Measurements from ENCODE around the gene ADCY2. TPM values are rescaled to one million over a fixed set of nuclear protein-coding genes. Genes with fewer than 3 reads are reported as not detected.

Gene ADCY2
- polyA plus RNA-seq, 2 donors, result 0.06 to 0.76 TPM

DNA sequence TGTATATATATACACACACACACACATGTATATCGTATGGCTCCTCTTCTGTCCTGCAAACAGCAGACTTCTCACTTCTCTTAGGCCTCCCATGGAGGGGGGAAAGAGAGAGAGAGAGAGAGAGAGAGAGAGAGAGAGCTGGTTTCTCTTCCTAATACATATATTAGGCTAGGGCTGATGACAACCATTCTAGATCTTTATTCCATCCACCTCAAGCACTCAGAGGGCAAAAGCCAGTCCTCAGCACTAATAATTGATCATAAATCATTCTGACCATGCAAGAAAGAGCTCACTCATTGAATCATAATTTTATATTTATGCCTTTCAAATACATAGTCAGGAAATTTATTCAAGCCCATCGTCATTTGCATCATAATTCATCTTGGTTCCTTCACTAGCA is 408.0 kb downstream of the ADCY2 start:
- WGBS, 2 donors, result 51 to 68% methylated on average over 2 of the region's 2 CpGs
- H3K9me3 ChIP-seq (ENCODE audit: control insufficient read depth in 2 of 2, insufficient read depth in 1 of 2, low read depth in 1 of 2, low read length in 1 of 2), result no peaks in the 10 kb centered on the region

DNA sequence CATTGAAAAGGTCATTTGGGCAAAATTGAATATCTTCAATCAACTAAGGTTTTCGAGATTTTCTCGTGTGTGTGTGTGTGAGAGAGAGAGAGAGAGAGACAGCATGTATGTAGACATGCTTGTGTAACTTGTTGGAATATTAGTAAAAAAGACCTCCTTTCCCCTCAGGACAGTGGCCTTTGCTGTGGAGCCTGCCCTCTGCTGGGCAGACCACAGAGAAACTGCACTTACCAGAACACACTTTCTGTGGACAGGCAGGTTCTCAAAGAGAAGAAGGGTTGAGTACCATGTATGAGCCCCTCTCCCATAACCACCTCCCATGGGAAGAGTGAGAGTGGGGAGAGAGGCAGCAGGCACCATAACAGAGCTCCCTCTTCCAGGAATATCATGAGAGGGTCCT is 409.4 kb downstream of the ADCY2 start:
- Histone ChIP-seq H3K36me3 (ENCODE audit: control insufficient read depth in 2 of 2, insufficient read depth in 2 of 2, low read length in 1 of 2) (no peaks in the 10 kb centered on the region), H3K27ac (ENCODE audit: low read depth in 2 of 2, low read length in 1 of 2) (no peak overlapping the region), H3K4me1 (ENCODE audit: control insufficient read depth in 2 of 2, insufficient read depth in 2 of 2, low read length in 1 of 2) (no peaks in the 10 kb centered on the region), H3K4me3 (ENCODE audit: low read depth in 1 of 2, low read length in 2 of 2) (no peak overlapping the region), H3K9me3 (ENCODE audit: control insufficient read depth in 2 of 2, insufficient read depth in 1 of 2, low read depth in 1 of 2, low read length in 1 of 2) (no peaks in the 10 kb centered on the region), H3K27me3 (ENCODE audit: control insufficient read depth in 1 of 2, insufficient read depth in 2 of 2, low read length in 2 of 2) (no peaks in the 10 kb centered on the region)
- 88 to 91% methylated on average over 2 of the region's 2 CpGs for WGBS, 2 donors

More for the DNA sequence above, 408.0 kb downstream of the ADCY2 start:
- H3K4me3 ChIP-seq (ENCODE audit: low read depth in 1 of 2, low read length in 2 of 2), result no peak overlapping the region
- no peaks in the 10 kb centered on the region for H3K27me3 ChIP-seq (ENCODE audit: control insufficient read depth in 1 of 2, insufficient read depth in 2 of 2, low read length in 2 of 2)
- no peaks in the 10 kb centered on the region for H3K4me1 ChIP-seq (ENCODE audit: control insufficient read depth in 2 of 2, insufficient read depth in 2 of 2, low read length in 1 of 2)
- no peak overlapping the region for H3K27ac ChIP-seq (ENCODE audit: low read depth in 2 of 2, low read length in 1 of 2)
- no peaks in the 10 kb centered on the region for H3K36me3 ChIP-seq (ENCODE audit: control insufficient read depth in 2 of 2, insufficient read depth in 2 of 2, low read length in 1 of 2)

DNA sequence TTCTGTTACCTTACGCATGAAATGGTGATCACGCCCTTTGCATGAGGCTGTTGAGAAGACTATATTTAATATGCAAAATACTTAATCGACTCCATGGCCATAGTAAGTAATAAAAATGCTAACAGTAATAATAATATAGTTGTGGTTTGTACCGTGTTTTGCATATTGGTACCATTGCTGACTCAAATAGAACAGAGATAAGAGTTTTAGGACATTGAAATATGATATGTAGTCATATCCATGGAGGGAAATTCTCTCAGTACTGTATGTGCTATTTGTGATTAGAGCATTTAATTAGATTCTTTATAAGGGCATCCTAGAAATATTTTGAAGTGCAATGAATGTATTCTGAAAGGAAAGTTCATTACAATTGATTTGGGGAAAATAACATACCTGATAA is 413.1 kb downstream of the ADCY2 start:
- H3K27me3 ChIP-seq (ENCODE audit: control insufficient read depth in 1 of 2, insufficient read depth in 2 of 2, low read length in 2 of 2), result no peaks in the 10 kb centered on the region
- H3K9me3 ChIP-seq (ENCODE audit: control insufficient read depth in 2 of 2, insufficient read depth in 1 of 2, low read depth in 1 of 2, low read length in 1 of 2), result no peaks in the 10 kb centered on the region
- H3K4me1 ChIP-seq (ENCODE audit: control insufficient read depth in 2 of 2, insufficient read depth in 2 of 2, low read length in 1 of 2), result no peaks in the 10 kb centered on the region
- H3K27ac ChIP-seq (ENCODE audit: low read depth in 2 of 2, low read length in 1 of 2), result no peak overlapping the region
- WGBS, 2 donors, result 88% methylated on average over 4 of the region's 4 CpGs
- H3K4me3 ChIP-seq (ENCODE audit: low read depth in 1 of 2, low read length in 2 of 2), result no peak overlapping the region
- H3K36me3 ChIP-seq (ENCODE audit: control insufficient read depth in 2 of 2, insufficient read depth in 2 of 2, low read length in 1 of 2), result no peaks in the 10 kb centered on the region

DNA sequence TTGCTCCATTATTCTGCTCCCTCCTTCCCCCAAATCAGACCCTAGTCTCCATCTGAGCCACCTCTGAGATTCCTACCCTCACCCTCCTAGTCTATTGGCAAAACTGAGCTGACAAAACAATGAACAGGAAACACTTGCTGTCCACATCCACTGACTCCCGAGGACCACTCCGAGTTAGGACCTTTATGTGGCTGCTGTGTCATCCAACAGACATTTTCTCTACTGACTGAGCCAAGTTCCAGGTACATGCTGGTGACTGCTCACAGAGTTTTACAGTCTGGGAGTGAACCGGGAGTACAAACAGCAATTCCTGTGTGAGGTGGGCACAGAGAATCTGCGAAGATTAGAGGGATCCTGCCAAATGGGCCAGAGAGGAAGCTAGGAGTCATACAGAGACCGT is 415.8 kb downstream of the ADCY2 start:
- Histone ChIP-seq H3K27ac (ENCODE audit: low read depth in 2 of 2, low read length in 1 of 2) (no peak overlapping the region), H3K4me3 (ENCODE audit: low read depth in 1 of 2, low read length in 2 of 2) (no peak overlapping the region), H3K27me3 (ENCODE audit: control insufficient read depth in 1 of 2, insufficient read depth in 2 of 2, low read length in 2 of 2) (no peaks in the 10 kb centered on the region), H3K4me1 (ENCODE audit: control insufficient read depth in 2 of 2, insufficient read depth in 2 of 2, low read length in 1 of 2) (no peaks in the 10 kb centered on the region), H3K9me3 (ENCODE audit: control insufficient read depth in 2 of 2, insufficient read depth in 1 of 2, low read depth in 1 of 2, low read length in 1 of 2) (no peaks in the 10 kb centered on the region), H3K36me3 (ENCODE audit: control insufficient read depth in 2 of 2, insufficient read depth in 2 of 2, low read length in 1 of 2) (no peaks in the 10 kb centered on the region)
- 75% methylated on average over 5 of the region's 5 CpGs for WGBS, 2 donors

DNA sequence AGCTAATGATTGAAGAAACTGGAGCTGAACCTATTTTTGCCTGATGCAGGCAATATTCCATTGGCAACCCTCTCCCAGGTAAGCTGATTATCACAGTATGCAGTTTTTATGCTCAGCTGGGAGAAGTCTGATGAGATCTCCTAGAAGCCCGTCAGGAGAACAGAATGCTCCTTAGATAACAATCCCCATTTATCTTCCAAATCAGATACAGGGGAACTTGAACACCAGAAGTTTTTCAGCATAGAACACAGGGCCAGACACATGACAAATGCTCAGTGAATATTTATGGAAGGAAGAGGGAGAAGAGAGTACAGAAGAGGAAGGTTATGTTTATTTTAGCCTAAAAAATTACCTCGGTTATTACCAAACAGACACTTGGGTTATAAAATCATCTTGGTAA is 417.1 kb downstream of the ADCY2 start:
- no peaks in the 10 kb centered on the region for H3K4me1 ChIP-seq (ENCODE audit: control insufficient read depth in 2 of 2, insufficient read depth in 2 of 2, low read length in 1 of 2)
- H3K27me3 ChIP-seq (ENCODE audit: control insufficient read depth in 1 of 2, insufficient read depth in 2 of 2, low read length in 2 of 2), result no peaks in the 10 kb centered on the region
- H3K27ac ChIP-seq (ENCODE audit: low read depth in 2 of 2, low read length in 1 of 2), result no peak overlapping the region
- H3K9me3 ChIP-seq (ENCODE audit: control insufficient read depth in 2 of 2, insufficient read depth in 1 of 2, low read depth in 1 of 2, low read length in 1 of 2), result no peaks in the 10 kb centered on the region
- no peak overlapping the region for H3K4me3 ChIP-seq (ENCODE audit: low read depth in 1 of 2, low read length in 2 of 2)
- 55 to 61% methylated on average over 2 of the region's 2 CpGs for WGBS, 2 donors
- H3K36me3 ChIP-seq (ENCODE audit: control insufficient read depth in 2 of 2, insufficient read depth in 2 of 2, low read length in 1 of 2), result no peaks in the 10 kb centered on the region

DNA sequence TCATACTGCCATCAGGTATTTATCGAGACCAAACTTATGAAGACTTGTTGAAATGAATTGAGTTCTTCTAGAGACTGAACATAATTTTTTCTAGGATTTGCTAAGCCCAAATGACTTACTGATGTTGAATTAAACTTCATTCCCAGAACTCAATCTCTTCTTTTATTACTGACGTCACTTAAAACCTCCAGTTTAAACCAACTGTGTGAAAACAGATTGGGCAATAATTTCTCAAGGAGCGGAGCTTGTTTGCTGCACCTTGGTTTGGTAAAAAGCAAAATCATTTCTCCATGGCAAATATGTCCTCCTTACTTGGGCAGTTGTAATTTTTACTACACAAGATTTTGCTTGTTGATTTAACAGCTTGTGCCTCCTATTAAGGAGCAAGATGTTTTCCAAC is 417.6 kb downstream of the ADCY2 start:
- Histone ChIP-seq H3K27ac (ENCODE audit: low read depth in 2 of 2, low read length in 1 of 2) (no peak overlapping the region), H3K27me3 (ENCODE audit: control insufficient read depth in 1 of 2, insufficient read depth in 2 of 2, low read length in 2 of 2) (no peaks in the 10 kb centered on the region), H3K36me3 (ENCODE audit: control insufficient read depth in 2 of 2, insufficient read depth in 2 of 2, low read length in 1 of 2) (no peaks in the 10 kb centered on the region), H3K9me3 (ENCODE audit: control insufficient read depth in 2 of 2, insufficient read depth in 1 of 2, low read depth in 1 of 2, low read length in 1 of 2) (no peaks in the 10 kb centered on the region), H3K4me3 (ENCODE audit: low read depth in 1 of 2, low read length in 2 of 2) (no peak overlapping the region), H3K4me1 (ENCODE audit: control insufficient read depth in 2 of 2, insufficient read depth in 2 of 2, low read length in 1 of 2) (no peaks in the 10 kb centered on the region)
- 84 to 85% methylated on average over 3 of the region's 3 CpGs for WGBS, 2 donors

DNA sequence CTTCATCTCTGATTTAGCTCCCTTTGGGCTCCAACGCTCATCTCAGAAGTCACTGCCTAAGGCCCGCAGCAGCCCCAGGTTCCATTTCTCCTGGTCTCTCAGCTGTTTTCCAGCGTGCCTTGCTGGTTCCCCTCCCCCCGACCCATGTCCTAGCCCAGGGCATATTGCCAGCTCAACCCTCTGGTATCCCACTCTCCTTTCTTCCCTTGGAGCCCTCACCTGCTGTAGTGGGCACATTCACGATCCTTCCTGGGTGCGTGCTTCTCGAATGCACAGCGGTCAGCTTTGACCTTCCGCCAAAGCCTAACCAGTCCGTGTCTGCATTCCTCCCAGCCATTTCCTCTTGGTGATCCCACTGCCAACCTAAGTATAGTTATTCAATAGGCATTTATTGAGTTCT is 418.9 kb downstream of the ADCY2 start:
- Histone ChIP-seq H3K4me3 (ENCODE audit: low read depth in 1 of 2, low read length in 2 of 2) (no peak overlapping the region), H3K27ac (ENCODE audit: low read depth in 2 of 2, low read length in 1 of 2) (no peak overlapping the region)
- WGBS, 2 donors, result 93 to 94% methylated on average over 10 of the region's 10 CpGs

DNA sequence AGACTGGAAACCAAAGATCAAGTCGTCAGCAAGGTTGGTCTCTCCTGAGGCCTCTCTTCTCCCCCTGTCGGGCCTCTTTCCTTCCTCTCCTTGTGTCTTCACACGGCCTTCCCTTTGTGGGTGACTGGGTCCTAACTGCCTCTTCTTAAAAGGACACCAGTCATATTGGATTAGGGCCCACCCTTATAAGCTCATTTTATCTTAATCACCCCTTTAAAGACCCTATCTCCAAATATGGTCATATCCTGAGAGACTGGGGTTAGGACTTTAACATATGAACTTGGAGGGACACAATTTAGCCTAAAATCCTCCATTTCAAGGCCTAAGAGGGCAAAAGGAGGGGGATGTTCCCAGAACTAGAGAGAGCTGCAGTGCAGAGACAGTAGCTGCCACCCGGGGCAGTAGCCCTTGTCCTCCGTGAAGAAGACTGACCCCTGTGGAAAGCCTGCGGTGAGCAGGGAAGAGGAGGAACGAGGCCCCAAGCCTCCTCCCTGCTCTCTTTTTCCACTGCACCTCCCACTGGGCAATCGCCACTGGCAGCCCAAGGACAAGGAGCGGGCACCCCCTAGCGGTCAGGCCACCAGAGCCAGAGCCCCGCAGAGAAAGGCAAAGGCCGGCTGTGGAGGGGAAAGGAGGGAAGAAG is 420.1 kb downstream of the ADCY2 start:
- Histone ChIP-seq H3K4me1 (ENCODE audit: control insufficient read depth in 2 of 2, insufficient read depth in 2 of 2, low read length in 1 of 2) (no peaks in the 10 kb centered on the region), H3K36me3 (ENCODE audit: control insufficient read depth in 2 of 2, insufficient read depth in 2 of 2, low read length in 1 of 2) (no peaks in the 10 kb centered on the region), H3K27ac (ENCODE audit: low read depth in 2 of 2, low read length in 1 of 2) (no peak overlapping the region), H3K9me3 (ENCODE audit: control insufficient read depth in 2 of 2, insufficient read depth in 1 of 2, low read depth in 1 of 2, low read length in 1 of 2) (no peaks in the 10 kb centered on the region), H3K4me3 (ENCODE audit: low read depth in 1 of 2, low read length in 2 of 2) (no peak overlapping the region), H3K27me3 (ENCODE audit: control insufficient read depth in 1 of 2, insufficient read depth in 2 of 2, low read length in 2 of 2) (no peaks in the 10 kb centered on the region)
- WGBS, 2 donors, result 19% methylated on average over 12 of the region's 12 CpGs

More for the DNA sequence above, 418.9 kb downstream of the ADCY2 start:
- no peaks in the 10 kb centered on the region for H3K27me3 ChIP-seq (ENCODE audit: control insufficient read depth in 1 of 2, insufficient read depth in 2 of 2, low read length in 2 of 2)
- no peaks in the 10 kb centered on the region for H3K4me1 ChIP-seq (ENCODE audit: control insufficient read depth in 2 of 2, insufficient read depth in 2 of 2, low read length in 1 of 2)
- H3K9me3 ChIP-seq (ENCODE audit: control insufficient read depth in 2 of 2, insufficient read depth in 1 of 2, low read depth in 1 of 2, low read length in 1 of 2), result no peaks in the 10 kb centered on the region
- H3K36me3 ChIP-seq (ENCODE audit: control insufficient read depth in 2 of 2, insufficient read depth in 2 of 2, low read length in 1 of 2), result no peaks in the 10 kb centered on the region

DNA sequence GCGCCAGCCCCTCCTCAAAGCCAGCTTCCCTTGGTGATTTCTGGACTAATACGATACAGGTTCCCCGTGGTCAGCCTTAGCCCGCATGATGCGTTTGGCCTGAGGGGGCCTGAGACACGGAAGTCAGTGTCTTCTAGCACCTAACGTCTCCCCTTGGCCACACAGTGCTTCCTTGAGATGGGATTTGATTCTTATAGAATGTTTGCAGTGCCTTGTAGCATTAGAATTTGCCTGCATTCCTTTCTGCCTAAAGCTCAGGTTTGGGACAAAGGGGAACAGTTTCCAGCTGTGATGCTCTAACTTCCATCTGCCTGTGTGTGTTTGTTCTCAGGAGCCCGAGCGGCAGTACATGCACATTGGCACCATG is 420.6 kb downstream of the ADCY2 start:
- H3K9me3 ChIP-seq (ENCODE audit: control insufficient read depth in 2 of 2, insufficient read depth in 1 of 2, low read depth in 1 of 2, low read length in 1 of 2), result no peaks in the 10 kb centered on the region
- H3K27me3 ChIP-seq (ENCODE audit: control insufficient read depth in 1 of 2, insufficient read depth in 2 of 2, low read length in 2 of 2), result no peaks in the 10 kb centered on the region
- H3K27ac ChIP-seq (ENCODE audit: low read depth in 2 of 2, low read length in 1 of 2), result no peak overlapping the region
- WGBS, 2 donors, result 39% methylated on average over 9 of the region's 9 CpGs
- no peaks in the 10 kb centered on the region for H3K4me1 ChIP-seq (ENCODE audit: control insufficient read depth in 2 of 2, insufficient read depth in 2 of 2, low read length in 1 of 2)
- no peaks in the 10 kb centered on the region for H3K36me3 ChIP-seq (ENCODE audit: control insufficient read depth in 2 of 2, insufficient read depth in 2 of 2, low read length in 1 of 2)
- no peak overlapping the region for H3K4me3 ChIP-seq (ENCODE audit: low read depth in 1 of 2, low read length in 2 of 2)

DNA sequence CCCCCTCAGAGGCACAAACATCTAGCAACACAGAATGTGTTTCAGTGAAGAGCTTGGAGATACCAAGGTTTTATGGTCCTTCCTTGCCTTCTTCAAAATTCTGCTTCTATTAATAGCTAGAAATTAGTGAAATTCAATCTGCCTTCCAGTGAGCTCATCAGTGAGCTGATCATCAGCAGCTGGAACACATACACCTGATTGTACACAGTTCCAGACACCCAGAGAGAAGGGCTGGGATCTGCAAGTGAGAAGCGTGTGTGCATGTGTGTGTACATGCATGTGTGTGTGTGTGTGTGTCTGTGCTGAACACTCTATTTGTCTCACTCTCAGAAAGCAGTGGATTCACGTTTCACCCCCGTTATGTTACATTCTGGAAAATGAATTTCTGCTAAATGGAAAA is 426.5 kb downstream of the ADCY2 start:
- no peaks in the 10 kb centered on the region for H3K4me1 ChIP-seq (ENCODE audit: control insufficient read depth in 2 of 2, insufficient read depth in 2 of 2, low read length in 1 of 2)
- 47 to 53% methylated on average over 3 of the region's 3 CpGs for WGBS, 2 donors
- H3K27ac ChIP-seq (ENCODE audit: low read depth in 2 of 2, low read length in 1 of 2), result no peak overlapping the region
- H3K4me3 ChIP-seq (ENCODE audit: low read depth in 1 of 2, low read length in 2 of 2), result no peak overlapping the region
- H3K27me3 ChIP-seq (ENCODE audit: control insufficient read depth in 1 of 2, insufficient read depth in 2 of 2, low read length in 2 of 2), result no peaks in the 10 kb centered on the region
- no peaks in the 10 kb centered on the region for H3K36me3 ChIP-seq (ENCODE audit: control insufficient read depth in 2 of 2, insufficient read depth in 2 of 2, low read length in 1 of 2)
- H3K9me3 ChIP-seq (ENCODE audit: control insufficient read depth in 2 of 2, insufficient read depth in 1 of 2, low read depth in 1 of 2, low read length in 1 of 2), result peaks cover 0 to 4% of the 10 kb centered on the region in 2 donors
